Heart right ventricle (tissue), 16 donors: ENCODE results near the gene AMDHD2. TPM values are rescaled to one million over a fixed set of nuclear protein-coding genes. Genes with fewer than 3 reads are reported as not detected.

ENCODE experiments used
- ATAC-seq, 8 donors: fragments of 200-7000 bp; cut with Tn5 transposase; one replicate each; pipeline ENCODE4 v1.9.1; 2020; ENCODE audit warnings: mild to moderate bottlenecking in 8 of 8, moderate library complexity in 8 of 8, moderate number of reproducible peaks in 1 of 8
- DNase-seq, 2 donors: peaks; one replicate each; pipeline ENCODE4 v3.0.0-alpha.2; 2020
- H3K27ac ChIP-seq, 10 donors: fragments of 200-600 bp; sonication (generic) in 2 of 10; one replicate each; pipeline versions ENCODE4 v1.5.0 to v1.8.0; 2020 to 2022; ENCODE audit warnings: mild to moderate bottlenecking in 3 of 10
- H3K27me3 ChIP-seq, 7 donors: fragments of 200-600 bp; one replicate each; pipeline ENCODE4 v1.8.0; 2021 to 2022; ENCODE audit warnings: mild to moderate bottlenecking in 2 of 7
- H3K36me3 ChIP-seq, 9 donors: fragments of 200-600 bp; sonication (generic) in 1 of 9; one replicate each; pipeline versions ENCODE4 v1.5.0 to v1.8.0; 2020 to 2022; ENCODE audit warnings: mild to moderate bottlenecking in 2 of 9
- H3K4me1 ChIP-seq, 9 donors: fragments of 200-600 bp; sonication (generic) in 1 of 9; one replicate each; pipeline versions ENCODE4 v1.5.0 to v1.8.0; 2020 to 2022; ENCODE audit warnings: mild to moderate bottlenecking in 4 of 9
- H3K4me3 ChIP-seq, 10 donors: fragments of 200-600 bp; sonication (generic) in 2 of 10; one replicate each; pipeline versions ENCODE4 v1.5.0 to v1.8.0; 2020 to 2022; ENCODE audit warnings: mild to moderate bottlenecking in 7 of 10, moderate library complexity in 2 of 10
- H3K9me3 ChIP-seq, 11 donors: fragments of 200-600 bp in 10 of 11; sonication (generic) in 2 of 11; one replicate each; pipeline versions ENCODE4 v1.5.0 to v1.8.0; 2013 to 2022; ENCODE audit warnings: mild to moderate bottlenecking in 2 of 11, control low read depth in 1 of 11, moderate library complexity in 1 of 11
- CTCF ChIP-seq, 9 donors: fragments of 200-600 bp; sonication (generic) in 2 of 9; IDR thresholded peaks; one replicate each; pipeline versions ENCODE4 v1.5.0 to v1.8.0; 2021 to 2022; ENCODE audit warnings: antibody characterized with exemption in 9 of 9, mild to moderate bottlenecking in 5 of 9, moderate library complexity in 1 of 9
- WGBS, 2 donors: extraction: QIAGEN DNeasy Blood & Tissue Kit; methylation state at CpG; one replicate each; pipeline ENCODE4 v1.1.7; 2013; ENCODE audit warnings: inconsistent platforms in 1 of 2; 5-methylcytosine and 5-hydroxymethylcytosine counted together
- intact Hi-C, 10 donors: fragments of 100-400 bp; cut with DNase I; formaldehyde crosslinking; loops; one replicate each; pipeline versions ENCODE4 v1.11.1 to v1.14.2; 2022
- polyA plus RNA-seq, 2 donors: library from polyadenylated mRNA; stranded (reverse); fragments of 200-250 nt; gene quantifications; one replicate each; pipeline ENCODE4 v1.2.3, GENCODE V29; 2013
- total RNA-seq, 10 donors: library from RNA; stranded (reverse); fragmentation: NEBNext Ultra II Directional in 3 of 10; extraction: Animal tissue kit (Norgen Biotek cat#: 25700) in 3 of 10; gene quantifications; one replicate each; pipeline versions ENCODE4 v1.2.1 to v1.2.4, GENCODE V29; 2021 to 2023
- donor health status: Arrhythmogenic right ventricular cardiomyopathy.
- donor health status: ischemic (EF 13 %, LVEDD 7.1; RV severe dilation, severe dysfunction).
- donor health status: healthy with polysubstance abuse.
- donor health status: DM: no; HTN: yes; CAD: no.
- donor health status: DM: no; HTN: no; CAD: no.
- donor health status: ischemic (EF 25% LVEDD 6.9; RV normal size, moderate dysfunction).
- donor health status: ischemic (EF 25% LVEDD 5.7; RV mildly dilated, moderate dysfunction).
- donor health status: healthy.
- donor health status: DM: yes; HTN: yes; CAD: no.
- donor health status: Ischemic cardiomyopathy.
- donor health status: ischemic (EF 35%, LVEDD 5.7; RV mildly dilated, moderate dysfunction).
- donor health status: nonischemic (EF 11% LVEDD 7.7; RV severe dilation, severe dysfunction).
- donor health status: DM: yes; HTN: yes; CAD: no.
- donor health status: PGD.
- donor health status: ischemic (EF 29% LVEDD 5.4; RV normal size, mild dysfunction).
- donor health status: nonischemic (EF 23%, LVEDD 6.1; RV moderate dilation, normal function).

AMDHD2 gene
- total and polyA plus RNA-seq, 12 donors, result 7.1 to 20.8 (median 10.4) TPM

GRCh38 chr16:2513405-2514332, 6.5 kb upstream of the AMDHD2 start, which contains the start of gene ATP6V0C:
Gene ATP6V0C (plus strand): TSS chr16:2513952. CDS start chr16:2514104, 152 bp downstream.
- no peak for TF ChIP-seq CTCF (IDR thresholded peaks at IDR 0.05)
- DNase-seq (peak; percentile 91 to 94), ATAC-seq (peak; percentile 82 to 93 (median 88))
- Histone ChIP-seq H3K27ac (peak within 1 kb of the TSS; percentile 80 to 99 (median 96)), H3K4me3 (peak within 1 kb of the TSS; percentile 84 to 100 (median 96)), H3K36me3 (no peaks in the 10 kb centered on the region), H3K9me3 (no peaks in the 10 kb centered on the region), H3K27me3 (no peaks in the 10 kb centered on the region), H3K4me1 (peaks cover 36 to 80% (median 51%) of the 10 kb centered on the region in 9 donors)
- intact Hi-C loops, result no loop called here
- 1% methylated on average over 86 to 122 of the region's 122 CpGs for WGBS, 2 donors

- ATAC-seq, result peak in 1 of 8 donors; percentile 0
- DNase-seq, result peak in 1 of 2 donors; percentile 9
- H3K4me1 ChIP-seq, result peaks cover 43 to 86% (median 60%) of the 10 kb centered on the region in 9 donors
- 0% methylated on average over 56 to 63 of the region's 63 CpGs for WGBS, 2 donors
- peak overlapping the region; percentile 84 to 100 (median 96) for H3K4me3 ChIP-seq
- H3K27ac ChIP-seq, result peak overlapping the region; percentile 80 to 99 (median 96)
- TF ChIP-seq CTCF (IDR thresholded peaks at IDR 0.05), result no peak
- intact Hi-C loops, result no loop called here
- H3K9me3 ChIP-seq, result no peaks in the 10 kb centered on the region
- no peaks in the 10 kb centered on the region for H3K27me3 ChIP-seq
- peaks cover 0 to 7% (median 0%) of the 10 kb centered on the region in 9 donors for H3K36me3 ChIP-seq
These were observed 5.6 kb upstream of the AMDHD2 start for GRCh38 chr16:2514333-2515179.

GRCh38 chr16:2515180-2515851, 4.9 kb upstream of the AMDHD2 start:
- peaks cover 45 to 82% (median 63%) of the 10 kb centered on the region in 9 donors for H3K4me1 ChIP-seq
- DNase-seq, result peak; percentile 9 to 11
- WGBS, 2 donors, result 30 to 33% methylated on average over 14 of the region's 14 CpGs
- no peak for ATAC-seq
- intact Hi-C loops, result no loop called here
- H3K4me3 ChIP-seq, result peak overlapping the region; percentile 84 to 100 (median 96)
- H3K36me3 ChIP-seq, result peaks cover 0 to 10% (median 0%) of the 10 kb centered on the region in 9 donors
- H3K9me3 ChIP-seq, result no peaks in the 10 kb centered on the region
- H3K27me3 ChIP-seq, result no peaks in the 10 kb centered on the region
- TF ChIP-seq CTCF (IDR thresholded peaks at IDR 0.05), result no peak
- H3K27ac ChIP-seq, result peak overlapping the region in 9 of 10 donors; percentile 84 to 99 (median 97)
